Eye (tissue), 1 donor: ENCODE measurements around the gene HIPK3.

Experiments used
- DNase-seq: peaks from one replicate; pipeline ENCODE4 v3.0.0-alpha.2; 2015

Gene HIPK3

DNA sequence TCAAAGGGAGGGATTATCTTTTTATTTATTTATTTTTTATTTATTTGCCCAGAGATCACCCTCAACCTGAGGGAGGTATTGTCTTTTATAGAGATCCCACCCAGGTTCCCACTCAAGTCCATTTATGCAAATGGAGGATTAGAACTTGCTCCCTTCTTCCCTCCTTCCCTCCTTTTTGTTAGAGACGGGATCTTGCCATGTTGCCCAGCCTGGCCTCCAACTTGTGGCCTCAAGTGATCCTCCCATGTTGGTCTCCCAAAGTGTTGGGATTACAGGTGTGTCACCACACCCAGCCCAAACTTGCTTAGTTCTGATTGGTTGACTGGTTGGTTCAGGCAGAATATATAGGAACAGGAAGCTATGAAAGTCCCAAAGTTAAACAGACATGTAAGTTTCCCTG is 51.9 kb downstream of the HIPK3 start:
- no peak for DNase-seq

DNA sequence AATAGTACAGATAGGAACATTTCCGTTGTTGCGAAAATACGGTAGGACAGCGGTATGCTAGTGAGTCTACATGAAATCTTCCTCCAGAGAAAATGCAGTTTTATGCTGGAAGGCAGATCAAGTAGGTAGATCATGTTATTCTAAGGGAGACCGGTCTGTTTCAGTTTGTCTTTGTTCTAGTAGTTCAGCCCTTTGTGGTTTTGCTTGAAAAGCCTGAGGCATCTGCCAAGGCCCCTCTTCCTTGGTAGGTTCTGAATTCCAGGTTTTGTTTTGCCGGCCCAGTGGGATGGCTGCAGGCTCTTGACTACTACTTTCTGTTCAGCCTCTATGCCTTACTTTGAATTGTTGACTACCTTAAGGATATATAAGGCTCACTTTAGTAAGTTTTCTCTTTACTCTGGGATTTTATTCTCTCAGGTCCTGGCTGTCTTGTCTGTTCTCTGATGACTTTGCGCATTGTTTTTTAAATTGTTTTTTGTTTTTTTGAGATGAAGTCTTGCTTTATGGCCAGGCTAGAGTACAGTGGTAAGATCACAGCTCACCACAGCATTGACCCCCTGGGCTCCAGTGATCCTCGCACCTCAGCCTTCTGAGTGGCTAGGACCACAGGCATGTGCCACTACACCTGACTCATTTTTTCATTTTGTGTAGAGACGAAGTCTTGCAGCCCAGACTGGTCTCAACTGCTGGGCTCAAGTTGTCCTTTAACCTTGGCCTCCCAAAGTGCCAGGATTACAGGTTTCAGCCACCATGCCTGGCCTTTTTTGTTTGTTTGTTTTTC is 53.7 kb downstream of the HIPK3 start:
- DNase-seq, result no peak

DNA sequence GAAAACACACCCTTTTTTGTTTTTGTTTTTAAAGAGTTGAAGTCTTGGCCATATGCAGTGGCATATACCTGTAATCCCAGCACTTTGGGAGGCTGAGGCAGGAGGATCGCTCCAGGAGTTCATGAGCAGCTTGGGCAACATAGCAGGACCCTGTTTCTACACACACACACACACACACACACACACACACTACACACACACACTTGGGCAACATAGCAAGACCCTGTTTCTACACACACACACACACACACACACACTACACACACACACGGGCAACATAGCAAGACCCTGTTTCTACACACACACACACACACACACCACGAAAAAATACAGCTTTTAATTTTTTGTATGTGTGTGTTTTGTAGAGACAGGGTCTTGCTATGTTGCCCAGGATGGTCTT is 54.5 kb downstream of the HIPK3 start:
- no peak for DNase-seq

DNA sequence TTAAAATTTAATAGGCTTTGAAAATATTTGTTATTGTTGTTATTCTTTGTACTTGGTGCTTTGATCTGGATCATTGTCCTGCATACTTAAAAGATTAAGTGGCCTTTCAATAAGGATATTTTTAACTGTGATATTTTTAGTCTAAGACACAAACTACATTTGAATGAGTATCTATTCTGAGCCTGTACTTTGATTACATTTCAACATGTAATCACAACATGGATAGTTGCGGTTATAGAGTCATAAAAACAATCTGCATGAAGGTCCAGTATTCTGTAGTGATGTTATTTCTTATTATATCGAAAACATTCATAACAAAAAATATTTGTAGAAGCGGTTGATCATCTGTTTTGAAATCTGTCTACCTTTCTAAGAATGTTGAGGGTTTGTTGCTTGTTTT is 58.6 kb downstream of the HIPK3 start:
- DNase-seq, result no peak

DNA sequence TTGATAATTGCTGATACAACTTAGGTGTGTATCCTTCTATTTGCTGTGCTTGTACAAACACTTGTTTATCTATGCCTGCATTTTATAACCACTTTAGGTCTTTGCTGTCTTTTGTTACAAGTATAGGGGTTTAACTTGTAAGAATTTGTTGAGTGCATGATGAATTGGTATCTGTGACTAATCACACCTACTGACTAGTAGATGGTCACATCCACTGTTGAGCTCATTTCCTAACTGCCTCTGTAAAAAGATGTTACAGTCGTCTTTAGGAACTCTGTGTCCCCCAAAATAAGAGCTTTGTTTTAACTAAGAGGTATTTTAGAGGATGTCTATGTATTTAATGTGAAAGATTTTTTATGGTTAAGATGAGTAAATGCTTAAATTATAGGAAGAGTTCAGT is 60.5 kb downstream of the HIPK3 start:
- DNase-seq, result no peak

DNA sequence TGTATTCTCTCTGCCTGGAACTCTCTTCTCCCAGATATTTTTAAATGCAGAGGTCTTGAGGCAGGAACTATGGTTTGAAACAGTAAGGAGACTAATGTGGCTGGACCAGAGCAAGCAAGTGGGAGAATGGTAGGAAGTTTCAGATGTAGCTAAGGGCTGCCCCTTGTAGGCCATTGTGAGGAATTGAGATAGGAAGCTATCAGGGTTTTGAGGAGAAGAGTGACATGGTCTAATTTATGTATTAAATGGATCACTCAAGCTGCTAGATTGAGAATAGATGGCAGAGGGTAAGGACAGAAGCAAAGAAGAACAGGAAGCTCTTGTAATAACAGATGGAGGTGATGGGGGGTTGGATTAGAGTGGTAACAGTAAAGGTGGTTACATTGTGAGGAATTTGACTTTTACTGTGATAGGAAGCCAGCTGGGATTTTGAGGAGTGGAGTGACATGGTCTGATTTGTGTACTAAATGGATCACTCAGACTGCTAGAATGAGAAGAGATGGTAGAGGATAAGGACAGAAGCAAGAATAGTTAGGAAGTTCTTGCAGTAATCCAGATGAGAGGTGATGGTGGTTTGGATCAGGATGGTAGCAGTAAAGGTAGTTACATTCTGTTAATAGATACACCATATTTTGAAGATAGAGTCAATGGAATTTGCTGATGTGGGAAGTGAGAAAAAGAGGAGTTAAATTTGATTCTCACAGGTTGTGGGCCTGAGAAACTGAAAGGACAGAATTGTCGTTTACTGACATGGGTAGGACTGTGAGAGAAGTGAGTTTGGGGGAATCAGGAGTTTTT is 63.0 kb downstream of the HIPK3 start:
- no peak for DNase-seq

DNA sequence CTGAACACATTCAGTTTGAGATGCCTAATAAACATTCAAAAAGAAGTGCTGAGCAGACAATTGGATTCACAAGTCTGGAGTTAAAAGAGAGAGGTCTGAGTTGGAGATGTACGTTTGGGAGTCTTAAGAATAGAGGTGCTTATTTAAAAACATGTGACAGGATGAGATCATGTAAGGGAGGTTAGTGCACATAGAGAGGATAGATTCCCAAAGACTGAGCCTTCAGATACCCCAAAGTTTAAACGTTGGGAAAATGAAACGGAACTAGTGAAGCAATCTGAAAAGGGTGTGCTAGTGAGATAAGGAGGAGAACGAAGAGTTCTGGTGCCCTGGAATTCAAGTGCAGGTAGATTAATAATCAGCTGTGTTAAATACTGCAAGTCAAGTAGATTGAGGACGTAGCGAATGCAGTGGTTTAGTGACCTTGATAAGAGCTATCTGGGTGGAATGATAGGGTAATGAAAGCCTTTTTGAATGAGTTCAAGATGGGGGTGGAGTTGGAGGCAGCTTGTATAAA is 63.7 kb downstream of the HIPK3 start:
- no peak for DNase-seq

DNA sequence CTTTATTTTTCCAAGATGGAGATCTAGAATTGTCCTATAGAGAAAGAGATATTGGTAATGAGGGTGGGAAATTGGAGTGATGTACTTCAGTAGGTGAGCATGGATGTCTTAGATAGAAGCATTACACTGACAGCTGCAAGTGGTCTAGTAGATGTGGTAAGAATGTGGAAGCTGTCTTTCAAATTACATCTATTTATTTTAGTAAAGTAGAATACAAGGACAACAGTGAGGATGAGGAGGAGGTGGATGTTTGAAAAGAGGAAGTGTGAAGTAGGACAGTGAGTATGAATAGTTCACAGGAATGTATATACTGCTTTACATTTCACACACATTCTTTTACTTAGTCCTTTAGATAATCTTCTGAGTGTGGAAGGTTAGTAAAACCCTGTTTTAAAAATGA is 64.2 kb downstream of the HIPK3 start:
- no peak for DNase-seq

DNA sequence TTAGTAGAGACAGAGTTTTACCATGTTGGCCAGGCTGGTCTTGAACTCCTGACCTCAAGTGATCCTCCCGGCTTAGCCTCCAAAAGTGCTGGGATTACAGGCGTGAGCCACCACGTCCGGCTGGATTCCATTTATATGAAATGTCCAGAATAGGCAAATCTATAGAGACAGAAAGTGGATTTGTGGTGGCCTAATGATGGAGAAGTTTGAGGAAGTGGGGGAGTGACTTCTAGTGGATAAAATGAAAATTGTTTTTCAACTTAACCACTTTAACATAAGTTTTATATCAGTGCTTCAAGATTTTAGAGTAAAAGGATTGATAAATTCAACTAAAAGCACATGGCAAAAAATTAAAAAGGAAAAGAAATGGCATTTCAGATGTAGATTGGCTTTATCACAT is 66.2 kb downstream of the HIPK3 start:
- DNase-seq, result no peak

DNA sequence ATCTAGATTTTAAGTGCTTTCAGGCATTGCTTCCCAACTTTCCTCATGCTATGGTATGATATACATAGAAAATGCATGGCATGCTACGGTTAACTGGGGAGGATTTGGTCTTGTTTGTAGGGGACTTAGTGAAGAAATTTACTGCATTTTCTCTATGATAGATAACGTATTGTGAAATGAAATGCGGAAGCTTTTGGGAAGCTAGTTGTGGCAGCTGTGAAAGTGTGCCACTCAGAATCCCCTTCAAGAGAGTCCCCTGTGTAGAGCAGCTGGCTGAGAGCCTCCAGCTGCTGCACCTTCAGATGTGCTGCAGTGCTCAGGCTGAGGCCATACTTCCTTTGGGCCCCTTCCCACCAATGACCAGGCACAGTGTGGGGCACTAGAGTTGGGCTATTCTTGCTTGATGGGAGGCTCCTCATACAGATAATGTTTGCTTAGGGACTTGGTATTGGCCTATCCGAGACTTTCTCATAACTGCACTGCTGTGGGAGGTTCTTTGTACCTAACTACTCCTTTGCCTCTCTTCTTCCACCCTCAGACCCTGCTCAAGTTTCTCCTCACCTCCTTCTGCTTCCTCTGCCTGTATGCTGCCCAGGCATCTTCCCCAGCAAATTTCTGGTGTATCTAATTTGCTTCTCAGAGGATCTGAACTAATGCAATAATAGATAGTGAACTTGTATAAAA is 67.3 kb downstream of the HIPK3 start:
- peak; percentile 30 for DNase-seq

DNA sequence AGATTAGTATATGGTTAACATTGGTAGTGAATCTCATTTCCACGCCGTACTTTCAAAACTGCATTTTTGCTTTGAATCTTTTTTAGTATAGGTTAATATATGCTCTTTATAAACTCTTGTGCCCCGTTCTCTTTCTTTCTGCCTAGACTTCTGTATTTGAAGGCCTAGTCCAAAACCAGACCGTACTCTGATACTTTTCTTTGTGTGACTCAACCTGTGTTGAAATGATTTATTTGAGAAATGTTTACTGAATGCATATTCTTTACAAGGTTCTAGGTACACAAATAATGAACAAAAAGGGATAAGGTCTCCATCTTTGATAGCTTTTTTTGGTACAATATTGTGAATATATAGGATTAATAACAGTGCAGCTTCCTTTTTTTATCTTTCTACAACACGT is 68.3 kb downstream of the HIPK3 start:
- DNase-seq, result no peak

DNA sequence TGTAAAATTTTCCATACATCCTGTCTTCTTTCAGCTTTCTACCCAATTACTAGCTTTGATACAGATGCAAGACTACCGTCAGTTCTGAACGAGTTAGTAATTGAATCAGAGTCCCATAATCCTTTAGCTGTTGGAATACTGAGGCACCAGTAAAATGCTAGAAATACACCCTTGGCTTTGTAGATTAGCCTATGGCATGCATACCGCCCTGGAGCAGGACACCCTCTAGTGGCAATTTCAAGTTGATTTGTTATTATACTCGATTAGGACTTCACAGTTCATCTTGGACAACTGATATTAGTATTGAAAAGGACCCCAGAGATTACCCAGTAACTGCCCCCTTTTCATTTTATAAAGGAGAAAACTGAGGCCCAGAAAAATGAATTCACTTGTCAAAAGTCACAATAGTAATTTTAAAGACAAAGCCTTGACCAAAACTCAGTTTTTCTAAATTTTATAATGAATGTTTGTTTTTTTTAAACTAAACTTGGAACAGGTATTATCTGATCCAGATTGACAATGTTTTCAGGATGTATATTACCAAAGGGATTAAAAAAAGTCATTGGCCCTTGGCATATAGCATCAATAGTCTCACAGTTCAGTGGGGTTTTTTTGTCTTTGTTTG is 72.6 kb downstream of the HIPK3 start:
- DNase-seq, result peak; percentile 65

DNA sequence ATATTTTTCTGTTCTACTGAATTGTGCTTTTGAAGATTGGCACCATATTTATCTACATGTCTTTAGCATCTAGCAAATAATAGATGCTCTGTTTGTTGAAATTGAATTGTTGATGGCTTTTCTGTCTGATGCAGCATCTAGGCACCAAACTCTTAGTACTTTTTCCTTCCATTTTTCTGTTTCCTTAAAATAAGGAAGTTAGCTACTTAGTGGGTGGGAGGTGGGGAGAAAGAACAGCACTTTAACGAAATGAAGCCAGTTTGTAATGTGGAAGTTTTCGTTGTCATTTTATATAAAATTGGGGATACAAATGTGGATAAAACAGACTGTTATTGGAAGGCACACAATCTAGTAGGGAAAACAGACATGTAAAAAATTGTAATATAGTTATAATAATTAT is 76.6 kb downstream of the HIPK3 start:
- no peak for DNase-seq

DNA sequence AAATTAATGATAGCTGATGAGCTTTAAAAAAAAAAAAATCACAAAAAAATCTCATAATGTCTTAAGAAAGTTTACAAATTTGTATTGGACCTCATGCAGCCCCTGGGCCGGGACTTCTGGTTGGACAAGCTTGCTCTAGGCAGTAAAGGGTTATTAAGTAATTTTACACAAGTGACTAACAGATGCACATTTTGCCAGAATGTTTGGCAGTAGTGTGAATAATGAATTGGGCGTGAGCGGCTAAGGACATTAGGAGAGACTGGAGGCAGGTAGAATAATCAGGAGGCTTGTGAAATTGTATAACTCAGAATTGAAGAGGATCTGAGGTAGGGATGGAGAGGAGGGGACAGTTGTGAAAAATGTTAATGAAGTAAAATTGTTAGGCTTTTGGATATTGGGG is 77.4 kb downstream of the HIPK3 start:
- no peak for DNase-seq

DNA sequence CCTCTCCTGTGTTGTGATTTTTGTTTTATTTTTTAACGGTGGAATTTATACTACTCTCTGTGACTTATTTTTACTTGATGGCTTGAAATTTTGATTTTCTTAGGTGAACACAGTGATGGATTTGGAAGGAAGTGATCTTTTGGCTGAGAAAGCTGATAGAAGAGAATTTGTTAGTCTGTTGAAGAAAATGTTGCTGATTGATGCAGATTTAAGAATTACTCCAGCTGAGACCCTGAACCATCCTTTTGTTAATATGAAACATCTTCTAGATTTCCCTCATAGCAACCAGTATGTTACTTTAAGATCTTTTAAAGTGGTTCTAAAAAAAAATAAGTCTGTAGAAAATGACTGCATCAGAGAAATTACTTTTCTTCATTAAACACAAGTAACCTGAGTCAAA is 82.1 kb downstream of the HIPK3 start:
- no peak for DNase-seq

DNA sequence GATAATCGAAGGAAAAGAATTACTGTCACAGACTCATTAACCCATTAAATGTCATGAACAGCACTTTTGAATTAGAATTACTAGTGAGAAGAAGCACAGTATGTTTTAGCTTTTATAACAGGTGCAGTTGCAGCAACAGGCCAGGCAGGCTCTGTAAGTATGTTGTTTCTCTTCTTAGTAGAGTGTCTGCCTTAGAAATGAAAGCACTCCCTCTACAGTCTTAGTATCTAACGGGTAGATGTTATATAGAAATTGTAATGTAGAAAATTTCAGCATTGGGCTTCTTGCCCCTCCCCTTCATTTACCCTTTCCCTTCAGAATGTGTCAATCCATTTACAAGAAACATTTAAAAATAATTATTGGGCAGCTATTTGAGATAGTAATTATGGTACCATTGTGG is 87.4 kb downstream of the HIPK3 start:
- DNase-seq, result no peak

DNA sequence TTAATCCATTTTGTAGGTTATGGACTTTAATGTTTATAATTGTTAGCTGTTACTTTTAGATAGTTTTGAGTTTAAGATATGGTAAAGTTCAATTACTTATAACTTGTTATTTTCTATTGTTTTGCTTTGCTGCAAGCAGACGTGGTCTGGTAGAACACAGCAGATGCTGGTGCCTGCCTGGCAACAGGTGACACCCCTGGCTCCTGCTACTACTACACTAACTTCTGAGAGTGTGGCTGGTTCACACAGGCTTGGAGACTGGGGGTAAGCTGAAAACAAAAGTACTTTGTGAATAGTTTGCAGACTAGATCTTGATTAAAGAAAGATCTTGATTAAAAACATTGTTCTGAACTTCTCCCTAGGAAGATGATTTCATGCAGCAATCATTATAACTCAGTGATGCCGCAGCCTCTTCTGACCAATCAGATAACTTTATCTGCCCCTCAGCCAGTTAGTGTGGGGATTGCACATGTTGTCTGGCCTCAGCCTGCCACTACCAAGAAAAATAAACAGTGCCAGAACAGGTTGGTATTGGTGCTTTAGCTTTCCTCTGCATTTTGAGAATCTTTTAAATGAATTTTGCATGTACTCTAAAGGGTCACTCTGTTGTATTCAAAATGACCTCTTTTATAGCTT is 90.4 kb downstream of the HIPK3 start:
- no peak for DNase-seq

DNA sequence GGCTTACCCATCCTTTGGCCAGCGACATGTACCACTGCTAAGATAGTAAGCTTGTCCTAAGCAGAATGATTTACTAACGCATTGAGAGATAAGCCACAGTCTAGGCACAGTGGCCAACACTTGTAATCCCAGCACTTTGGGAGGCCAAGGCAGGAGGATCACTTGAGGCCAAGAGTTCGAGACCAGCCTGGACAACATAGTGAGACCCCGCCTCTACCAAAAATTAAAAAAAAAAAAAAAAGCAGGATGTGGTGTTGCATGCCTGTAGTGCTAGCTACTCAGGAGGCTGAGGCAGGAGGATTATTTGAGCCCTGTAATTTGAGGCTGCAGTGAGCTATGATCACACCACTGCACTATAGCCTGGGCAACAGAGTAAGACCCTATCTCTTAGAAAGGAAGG is 93.1 kb downstream of the HIPK3 start:
- DNase-seq, result no peak

DNA sequence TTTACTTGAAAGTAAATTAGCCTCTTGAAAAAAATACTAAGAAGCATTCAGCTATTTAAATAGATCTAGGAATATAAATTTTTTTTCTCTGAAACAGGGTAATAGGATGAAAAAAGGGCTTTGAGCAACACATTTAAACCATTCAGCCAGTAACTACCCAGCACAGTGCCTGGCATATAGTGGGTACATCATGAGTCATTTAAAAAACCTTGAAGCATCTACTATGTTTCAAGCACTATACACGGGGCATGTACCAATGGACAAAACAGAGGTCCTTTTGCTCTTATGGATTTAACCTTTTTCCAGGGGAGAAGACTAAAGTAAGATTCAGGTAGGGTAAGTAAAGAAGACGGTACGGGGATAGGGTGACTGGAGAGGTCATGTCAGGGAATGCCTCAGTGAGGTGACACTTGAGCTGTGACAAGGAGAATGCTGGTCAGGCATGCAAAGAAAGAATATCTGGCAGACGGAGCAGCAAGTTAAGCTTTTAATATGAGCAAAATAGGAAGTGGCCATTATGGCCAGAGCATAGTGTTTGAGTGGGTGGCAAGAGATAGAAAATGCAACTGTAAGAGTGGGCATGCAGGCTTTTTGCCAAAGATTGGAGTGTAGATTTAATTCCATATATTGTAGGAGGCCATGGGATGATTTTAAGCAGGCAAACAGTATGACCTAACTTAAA is 101.1 kb downstream of the HIPK3 start:
- DNase-seq, result no peak

DNA sequence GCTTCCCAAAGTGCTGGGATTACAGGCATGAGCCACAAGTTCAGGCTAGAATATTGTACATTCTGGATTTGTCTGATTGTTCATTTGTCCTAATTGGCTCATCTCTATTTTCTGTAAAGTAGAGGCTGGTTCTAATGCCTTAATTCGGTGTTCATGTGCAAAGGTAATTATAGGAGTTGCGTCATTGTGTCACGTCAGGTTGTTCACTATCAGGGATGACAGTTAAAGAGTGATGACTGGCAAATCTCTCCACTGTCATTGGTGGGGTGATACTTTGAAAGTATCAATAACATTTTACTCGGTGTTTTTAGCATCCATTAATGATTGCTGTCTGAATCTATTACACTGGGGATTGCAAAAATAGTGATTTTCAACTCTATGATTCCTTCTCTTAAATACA is 103.5 kb downstream of the HIPK3 start:
- DNase-seq, result no peak

DNA sequence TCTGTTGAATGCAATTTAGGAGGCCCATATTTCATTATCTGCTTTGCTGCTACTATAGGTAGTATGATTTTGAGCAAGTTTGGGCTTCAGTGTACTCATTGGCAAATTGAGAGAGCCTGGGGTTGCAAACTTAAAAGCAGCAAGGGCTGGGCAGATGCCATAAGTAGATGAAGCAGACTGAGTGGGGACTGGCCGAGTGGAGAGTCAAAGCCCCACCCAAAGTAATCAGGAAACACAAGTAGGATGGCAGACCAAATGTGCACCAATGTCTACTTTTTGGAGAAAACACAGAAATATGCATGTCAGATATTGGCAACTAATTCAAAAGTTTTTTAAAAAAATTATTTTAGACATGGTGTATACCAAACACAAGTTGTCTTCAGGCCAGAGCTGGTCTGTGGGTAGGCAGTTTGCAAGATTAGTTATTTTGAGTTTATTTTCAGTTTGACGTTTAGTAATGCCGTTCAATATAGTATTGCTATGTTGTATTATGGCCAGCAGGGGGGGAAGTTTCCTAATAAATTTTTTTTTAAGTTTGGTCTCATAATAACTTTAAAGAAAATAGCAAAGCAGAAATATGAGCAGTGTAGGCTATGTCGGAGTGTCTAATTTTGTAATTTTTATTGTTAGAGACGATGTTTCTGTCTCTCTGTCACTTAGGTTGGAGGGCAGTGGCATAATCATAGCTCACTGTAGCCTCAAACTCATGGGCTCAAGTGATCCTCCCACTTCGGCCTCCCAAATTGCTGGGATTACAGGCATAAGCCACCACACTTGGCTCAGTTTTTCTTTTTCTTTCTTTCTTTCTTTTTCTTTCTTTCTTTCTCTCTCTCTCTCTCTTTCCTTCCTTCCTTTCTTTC is 105.1 kb downstream of the HIPK3 start:
- peak; percentile 77 for DNase-seq
